ENCODE data around the gene ERFE.

ERFE gene

DNA sequence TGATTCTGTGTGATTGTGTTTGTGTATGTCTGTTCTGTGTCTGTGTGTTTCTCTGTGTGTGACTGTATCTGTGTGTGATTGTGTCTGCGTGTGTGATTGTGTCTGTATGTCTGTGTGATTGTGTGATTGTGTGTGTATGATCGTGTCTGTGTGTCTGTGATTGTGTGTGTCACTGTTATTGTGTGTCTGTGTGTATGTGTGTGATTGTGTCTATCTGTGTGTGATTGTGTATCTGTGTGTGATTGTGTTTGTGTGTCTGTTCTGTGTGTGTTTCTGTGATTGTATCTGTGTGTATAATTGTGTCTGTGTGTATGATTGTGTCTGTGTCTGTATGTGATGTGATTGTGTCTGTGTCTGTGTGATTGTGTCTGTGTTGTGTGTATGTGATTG lies 32.0 kb upstream of the ERFE start:
- no peak for DNase-seq

DNA sequence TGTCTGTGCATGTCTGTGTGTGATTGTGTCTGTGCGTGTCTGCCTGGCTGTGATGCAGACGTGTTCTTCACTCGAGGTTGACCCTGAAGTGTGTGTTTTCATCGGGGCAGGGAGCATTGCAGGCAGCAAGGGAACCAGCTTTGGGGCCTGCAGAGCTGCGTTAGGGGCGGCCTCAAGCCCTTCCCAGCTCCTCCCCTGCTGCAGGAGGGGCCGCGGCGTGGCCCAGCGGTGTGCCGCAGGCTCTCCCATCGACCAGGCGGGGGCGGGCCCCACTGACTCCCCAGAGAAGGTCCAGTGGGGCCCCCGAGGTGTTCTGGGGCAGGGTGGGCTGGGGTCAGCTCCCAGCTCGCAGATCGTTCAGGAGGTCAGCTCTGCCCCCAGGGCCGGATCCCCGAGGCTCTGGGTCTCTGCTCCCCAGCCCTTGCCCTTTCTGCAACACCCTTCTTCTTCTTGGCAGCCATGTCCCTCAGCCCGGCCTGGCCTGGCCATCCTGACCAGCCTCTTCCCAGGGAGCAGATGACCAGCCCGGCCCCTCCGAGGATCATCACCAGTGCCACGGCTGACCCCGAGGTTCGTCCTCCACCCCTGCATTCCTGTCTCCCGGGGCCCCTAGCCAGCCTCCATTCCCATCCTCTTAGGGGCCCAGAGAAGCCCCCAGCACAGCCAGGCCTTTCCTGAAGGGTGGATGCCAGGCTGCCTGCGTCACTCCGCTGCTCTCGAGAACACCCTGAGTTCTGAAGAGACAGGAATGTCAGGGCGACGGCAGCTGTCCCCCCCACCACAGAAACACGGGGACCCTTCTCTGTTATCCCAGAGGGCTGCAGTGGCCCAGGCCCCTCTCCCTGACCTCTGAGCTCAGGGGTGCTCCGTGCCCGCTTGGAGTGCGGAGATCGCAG lies 31.4 kb upstream of the ERFE start:
- DNase-seq = no peak

DNA sequence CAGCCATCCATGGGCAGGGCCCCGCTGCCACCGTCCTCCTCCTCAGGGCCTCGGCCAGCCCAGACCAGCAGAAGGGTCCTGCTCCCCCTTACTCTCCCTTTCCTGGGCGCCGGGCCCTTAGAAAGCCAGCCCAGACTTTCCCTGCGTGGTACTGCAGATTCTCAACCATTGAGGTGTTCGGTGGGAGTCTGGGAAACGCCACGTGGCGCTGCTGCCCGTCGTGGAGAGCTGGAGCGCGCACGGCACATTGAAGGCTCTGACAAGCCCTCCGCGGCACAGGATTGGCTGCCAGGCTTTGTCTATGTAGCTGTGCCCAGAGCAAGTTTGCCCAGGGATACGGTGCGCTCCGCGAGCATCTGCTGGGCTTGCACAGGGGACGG lies 30.7 kb upstream of the ERFE start:
- no peak for DNase-seq

DNA sequence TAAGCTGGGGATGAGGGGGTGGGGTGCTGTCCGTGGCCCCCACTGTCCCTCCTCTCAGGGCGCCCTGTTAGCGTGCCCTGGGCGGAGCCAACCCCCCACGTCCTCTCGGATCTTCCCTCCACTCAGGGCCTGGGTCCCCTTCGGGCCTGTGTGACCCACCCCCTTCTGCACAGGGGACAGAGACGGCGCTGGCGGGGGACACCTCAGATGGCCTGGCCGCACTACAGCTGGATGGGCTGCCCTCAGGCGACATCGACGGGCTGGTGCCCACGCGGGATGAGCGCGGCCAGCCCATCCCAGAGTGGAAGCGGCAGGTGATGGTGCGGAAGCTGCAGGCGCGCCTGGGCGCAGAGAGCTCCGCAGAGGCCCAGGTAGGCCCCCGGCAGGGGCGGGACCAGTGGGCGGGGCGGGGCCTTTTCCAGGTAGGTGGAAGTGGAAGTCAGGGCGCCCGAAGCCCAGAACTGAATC lies 30.2 kb upstream of the ERFE start:
- DNase-seq = no peak

DNA sequence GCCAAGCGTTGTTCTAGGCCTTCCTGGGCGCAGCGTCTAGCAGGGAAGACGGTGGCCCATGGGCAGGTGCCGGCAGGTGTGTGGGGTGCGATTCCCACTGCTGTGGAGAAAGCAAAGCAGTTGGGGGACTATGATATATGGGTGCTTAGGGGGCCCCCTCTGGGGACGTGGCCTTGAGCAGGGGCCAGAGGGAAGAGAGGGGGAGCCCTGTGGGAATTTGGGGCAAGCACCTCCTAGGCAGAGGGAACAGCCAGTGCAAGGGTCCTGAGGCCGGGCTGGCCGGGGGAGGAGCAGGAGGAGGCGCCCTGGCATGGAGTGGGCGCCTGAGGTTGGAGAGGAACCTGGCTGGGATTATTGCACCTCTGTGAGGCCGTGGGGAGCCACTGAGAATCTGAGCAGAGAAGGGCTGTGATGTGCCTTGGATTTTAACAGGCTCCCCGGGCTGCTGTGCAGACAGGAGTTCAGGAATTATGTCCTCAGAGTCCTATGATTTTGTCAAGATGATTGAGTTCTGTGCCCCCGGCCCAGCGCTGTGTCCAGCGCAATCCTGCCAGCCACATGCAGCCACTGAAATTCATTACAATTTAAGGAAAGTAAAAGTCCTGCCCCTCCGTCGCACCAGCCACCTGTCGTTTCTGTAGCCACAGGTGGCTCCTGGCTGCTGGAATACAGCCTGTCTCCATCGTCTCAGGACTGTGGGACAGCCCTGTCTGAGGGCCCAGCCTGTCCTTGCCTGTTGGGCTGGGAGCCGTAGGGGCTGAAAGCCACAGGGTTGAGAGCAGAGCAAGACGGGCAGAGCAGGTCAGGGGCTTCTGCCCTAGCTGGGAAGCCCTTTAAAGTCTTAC lies 29.4 kb upstream of the ERFE start:
- no peak for DNase-seq

DNA sequence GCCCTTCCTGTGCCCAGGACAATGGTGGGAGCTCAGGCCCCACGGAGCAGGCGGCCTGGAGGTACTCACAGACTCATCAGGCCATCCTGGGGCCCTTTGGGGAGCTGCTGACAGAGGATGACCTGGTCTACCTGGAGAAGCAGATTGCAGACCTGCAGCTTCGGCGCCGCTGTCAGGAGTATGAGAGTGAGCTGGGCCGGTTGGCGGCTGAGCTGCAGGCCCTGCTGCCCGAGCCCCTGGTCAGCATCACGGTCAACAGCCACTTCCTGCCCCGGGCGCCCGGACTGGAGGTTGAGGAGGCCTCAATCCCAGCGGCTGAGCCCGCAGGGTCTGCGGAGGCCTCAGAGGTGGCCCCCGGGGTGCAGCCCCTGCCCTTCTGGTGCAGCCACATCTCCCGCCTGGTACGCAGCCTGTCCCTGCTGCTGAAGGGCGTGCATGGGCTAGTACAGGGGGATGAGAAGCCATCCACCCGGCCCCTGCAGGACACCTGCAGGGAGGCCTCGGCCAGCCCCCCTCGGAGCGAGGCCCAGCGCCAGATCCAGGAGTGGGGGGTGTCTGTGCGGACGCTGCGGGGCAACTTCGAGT lies 28.6 kb upstream of the ERFE start:
- no peak for DNase-seq

DNA sequence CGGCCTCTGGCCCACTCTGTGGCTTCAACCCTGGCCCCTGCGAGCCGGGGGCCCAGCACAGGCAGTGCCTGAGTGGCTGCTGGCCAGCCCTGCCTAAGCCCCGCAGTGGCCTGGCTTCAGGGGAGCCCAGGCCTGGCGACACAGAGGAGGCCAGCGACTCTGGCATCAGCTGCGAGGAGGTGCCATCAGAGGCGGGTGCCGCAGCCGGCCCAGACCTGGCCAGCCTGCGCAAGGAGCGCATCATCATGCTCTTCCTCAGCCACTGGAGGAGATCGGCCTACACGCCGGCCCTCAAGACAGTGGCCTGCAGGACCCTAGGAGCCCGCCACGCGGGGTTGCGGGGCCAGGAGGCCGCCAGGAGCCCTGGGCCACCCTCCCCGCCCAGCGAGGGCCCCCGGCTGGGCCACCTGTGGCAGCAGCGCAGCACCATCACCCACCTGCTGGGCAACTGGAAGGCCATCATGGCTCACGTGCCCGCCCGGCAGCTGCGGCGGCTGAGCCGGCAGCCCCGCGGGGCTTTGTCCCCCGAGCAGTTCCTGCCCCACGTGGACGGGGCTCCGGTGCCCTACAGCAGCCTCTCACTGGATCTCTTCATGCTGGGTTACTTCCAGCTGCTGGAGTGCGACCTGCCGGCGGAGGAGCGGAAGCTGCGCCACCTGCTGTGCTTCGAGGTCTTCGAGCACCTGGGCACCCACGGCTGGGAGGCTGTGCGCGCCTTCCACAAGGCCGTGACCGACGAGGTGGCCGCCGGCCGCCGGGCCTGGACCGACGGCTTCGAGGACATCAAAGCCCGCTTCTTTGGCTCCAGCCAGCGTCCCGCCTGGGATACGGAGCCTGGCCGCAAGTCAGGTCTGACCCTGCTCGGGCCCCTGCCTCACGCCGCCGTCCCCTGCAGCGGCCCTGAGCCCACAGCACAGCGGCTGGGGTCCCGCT lies 27.8 kb upstream of the ERFE start:
- no peak for DNase-seq

DNA sequence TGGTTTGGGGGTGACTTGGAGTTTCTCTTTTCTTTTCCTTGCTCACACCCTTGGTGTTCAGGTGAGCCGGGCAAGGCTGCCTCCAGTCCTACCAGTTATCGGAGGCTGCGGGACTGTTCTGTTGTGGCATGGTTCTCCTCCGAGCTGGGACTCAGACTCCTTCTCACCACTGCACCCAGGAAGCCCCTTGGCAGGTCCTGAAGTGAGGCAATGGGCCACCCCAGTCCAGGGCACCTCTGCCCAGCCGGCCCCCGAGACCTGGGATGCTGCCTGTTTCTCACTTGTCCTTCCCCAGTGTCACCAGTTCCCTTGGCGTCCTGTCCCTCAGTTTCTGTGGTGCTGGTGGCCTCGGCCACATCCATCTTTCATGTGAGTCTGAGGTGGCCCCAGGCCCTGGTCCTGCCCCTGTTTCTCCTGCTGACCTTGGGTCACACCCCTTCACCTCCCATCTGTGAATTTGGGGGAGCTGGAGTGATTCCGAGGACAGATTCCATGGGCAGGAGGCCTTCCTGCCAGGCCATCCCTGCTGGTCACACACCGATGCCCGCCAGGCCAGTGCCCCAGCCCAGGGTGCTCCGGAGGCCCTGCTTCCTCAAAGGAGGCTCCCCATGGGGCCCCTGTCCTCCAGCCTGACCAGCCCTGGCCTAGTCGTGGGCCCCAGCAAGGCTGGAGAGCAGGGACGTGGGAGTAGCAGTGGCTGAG lies 26.9 kb upstream of the ERFE start:
- DNase-seq = no peak

DNA sequence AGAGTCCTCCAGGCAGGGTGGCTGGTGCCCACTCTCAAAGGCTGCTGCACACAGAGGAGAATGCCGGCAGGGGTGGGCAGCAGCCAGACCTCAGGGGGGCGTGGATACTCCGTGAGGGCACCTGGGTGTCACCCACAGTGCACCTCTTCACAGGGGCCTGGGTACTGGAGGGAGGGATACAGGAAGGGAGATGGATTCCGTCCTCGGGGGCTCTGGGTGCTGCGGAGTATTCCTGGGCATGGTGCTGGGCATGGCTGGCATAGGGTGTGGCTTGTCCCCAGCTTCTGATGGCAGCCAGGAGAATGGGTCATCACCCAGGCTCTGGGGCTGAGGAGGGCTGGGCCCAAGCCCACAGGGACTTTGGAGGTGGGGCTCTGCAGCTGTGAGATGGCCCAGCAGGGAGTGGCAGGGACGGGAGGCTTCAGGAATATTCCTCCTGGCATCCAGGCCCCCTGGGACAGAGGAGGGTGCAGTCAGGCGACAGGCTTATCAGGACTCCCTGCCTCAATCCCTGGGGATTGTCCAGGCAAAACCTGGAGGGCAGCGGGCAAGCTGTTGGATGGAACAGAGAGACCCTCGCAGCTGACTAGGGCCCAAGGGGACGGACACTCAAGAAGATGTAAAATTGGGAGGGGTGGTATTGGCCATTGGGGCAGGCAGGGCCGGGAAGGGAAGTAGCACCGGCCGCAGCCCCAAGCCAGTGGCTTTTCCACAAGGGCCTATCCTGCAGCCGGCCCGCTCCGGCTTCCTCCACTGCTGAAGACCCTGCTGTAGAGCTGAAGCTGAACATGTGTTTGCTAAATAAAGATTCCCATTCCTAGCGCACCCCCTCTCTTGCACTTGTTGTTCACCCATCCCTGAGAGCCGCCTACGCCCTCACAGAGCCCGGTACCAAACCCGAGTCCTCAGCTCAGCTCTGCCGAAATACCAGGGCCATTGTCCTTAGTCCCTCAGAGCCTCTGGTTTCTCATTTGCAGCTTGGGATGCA lies 26.0 kb upstream of the ERFE start:
- no peak for DNase-seq

DNA sequence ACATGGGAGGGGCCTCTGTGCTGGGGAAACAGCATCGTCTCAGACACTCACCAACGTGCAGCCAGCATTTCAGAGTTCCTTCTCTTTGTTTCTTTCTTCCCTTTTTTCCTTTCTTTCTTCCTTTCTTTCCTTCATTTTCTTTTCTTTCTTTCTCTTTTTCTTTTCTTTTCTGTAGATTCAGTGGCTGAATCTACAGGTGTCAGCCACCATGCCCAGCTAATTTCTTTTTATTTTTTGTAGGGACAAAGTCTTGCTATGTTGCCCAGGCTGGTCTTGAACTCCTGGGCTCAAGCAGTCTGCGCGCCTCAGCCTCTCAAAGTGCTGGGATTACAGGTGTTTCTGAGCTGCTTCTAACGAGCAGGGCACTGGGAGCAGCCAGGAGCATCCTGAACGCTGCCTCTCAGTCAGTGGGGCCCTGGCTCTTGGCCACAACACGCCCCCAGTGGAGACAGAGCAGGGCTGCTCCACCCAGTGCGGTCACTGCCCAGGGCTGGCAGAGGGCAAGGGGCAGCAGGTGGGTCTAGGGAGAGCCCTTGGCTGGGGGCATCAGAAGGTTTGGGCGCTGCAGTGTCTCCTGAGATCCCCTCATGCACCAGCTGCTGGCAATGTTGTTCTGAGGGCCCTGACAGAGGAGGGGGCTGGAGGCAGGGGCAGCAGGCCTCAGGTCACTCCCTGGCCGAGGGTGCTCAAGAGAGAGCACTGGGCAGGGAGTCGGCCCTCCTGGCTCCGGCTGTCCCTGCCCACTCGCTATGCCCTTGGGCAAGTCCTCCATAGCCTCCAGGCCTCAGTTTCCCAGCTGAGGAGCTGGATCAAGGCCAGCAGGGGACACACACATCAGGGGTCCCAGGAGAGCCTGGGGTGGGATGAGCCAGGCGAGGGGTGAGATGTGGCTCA lies 25.0 kb upstream of the ERFE start:
- DNase-seq = no peak

DNA sequence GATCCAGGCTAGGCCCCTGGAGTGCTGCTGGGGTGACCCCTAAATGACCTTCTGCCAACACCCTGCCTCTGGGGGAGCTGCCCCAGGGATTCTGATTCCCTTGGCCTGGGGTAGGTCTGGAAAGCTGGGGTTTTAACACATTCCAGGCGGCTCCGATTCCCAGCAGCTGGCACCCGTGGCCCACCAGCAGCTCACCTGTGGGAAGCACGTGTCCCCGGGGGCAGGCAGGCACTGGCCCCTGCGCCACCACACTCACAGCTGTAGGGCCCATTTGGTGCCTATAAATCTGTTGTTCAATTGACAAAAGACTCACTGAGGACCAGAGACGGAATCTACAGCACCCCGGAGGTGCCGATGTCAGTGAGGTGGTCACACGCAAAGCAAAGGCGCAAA lies 24.4 kb upstream of the ERFE start:
- no peak for DNase-seq

DNA sequence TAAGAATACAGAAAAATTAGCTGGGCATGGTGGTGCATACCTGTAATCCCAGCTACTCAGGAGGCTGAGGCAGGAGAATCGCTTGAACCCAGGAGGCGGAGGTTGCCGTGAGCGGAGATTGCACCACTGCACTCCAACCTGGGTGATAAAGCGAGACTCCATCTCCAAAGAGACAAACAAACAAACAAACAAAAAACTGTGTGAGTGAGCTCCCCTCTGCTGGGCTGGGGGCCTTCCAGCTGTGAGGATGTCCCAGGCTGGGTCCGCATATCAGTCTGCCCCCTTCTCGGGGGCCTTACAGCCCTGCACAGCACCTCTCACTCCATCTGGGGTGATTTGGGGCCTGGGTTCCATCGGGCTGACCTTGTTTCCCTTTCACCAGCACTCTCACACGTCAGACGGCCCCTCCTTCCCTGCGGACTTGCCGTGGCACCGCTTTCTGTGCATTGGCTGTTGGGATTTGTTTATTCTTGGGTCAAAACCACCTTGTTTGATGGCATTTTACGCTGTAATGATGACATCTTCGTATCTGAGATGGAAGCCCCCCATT lies 23.1 kb upstream of the ERFE start:
- no peak for DNase-seq

DNA sequence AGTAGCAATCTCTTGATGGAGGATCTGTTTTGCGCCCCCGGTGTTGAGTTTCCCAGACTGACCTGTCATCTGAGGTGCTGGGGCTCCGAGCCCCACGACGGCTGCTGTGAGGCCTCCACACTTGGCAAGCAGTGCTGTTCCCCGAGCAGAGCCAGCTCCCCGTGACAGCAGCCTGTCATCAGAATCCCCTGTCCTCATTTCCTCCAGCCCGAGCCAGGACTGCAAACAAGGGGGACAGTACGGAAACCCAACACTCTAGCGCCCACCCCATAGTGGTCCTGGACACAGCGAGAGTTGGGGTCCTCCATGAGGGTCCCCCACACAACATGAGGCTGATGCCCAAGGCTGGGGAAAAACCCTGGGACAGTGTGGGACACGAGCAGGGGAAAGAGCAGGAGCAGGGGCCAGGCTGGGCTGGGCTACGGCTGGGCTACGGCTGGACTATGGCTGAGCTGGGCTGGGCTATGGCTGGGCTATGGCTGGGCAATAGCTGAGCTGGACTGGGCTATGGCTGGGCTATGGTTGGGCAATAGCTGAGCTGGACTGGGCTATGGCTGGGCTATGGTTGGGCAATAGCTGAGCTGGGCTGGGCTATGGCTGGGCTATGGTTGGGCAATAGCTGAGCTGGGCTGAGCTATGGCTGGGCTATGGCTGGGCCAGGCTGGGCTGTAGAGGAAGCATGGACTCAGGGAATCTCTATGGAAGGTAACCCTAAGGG lies 21.8 kb upstream of the ERFE start:
- peak; percentile 69 for DNase-seq

DNA sequence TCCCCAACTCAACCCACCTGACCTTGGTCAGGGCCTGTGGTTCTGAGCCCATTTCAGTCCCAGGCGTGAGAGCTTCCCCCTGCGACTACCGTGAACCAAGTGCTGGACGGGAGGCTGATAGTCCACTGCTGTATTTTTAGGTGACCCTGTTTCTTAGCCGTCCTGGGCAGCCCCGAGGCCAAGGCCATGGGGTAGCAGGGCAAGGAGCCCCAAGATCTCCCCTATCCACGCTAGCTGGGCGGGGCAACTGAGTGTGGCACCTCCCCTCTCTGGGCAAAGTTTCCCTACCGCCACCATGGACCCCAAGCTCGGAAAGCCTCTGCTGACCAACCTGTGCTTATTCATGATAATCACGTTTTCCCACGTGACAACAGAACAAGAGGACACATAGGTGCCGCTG lies 20.9 kb upstream of the ERFE start:
- no peak for DNase-seq

DNA sequence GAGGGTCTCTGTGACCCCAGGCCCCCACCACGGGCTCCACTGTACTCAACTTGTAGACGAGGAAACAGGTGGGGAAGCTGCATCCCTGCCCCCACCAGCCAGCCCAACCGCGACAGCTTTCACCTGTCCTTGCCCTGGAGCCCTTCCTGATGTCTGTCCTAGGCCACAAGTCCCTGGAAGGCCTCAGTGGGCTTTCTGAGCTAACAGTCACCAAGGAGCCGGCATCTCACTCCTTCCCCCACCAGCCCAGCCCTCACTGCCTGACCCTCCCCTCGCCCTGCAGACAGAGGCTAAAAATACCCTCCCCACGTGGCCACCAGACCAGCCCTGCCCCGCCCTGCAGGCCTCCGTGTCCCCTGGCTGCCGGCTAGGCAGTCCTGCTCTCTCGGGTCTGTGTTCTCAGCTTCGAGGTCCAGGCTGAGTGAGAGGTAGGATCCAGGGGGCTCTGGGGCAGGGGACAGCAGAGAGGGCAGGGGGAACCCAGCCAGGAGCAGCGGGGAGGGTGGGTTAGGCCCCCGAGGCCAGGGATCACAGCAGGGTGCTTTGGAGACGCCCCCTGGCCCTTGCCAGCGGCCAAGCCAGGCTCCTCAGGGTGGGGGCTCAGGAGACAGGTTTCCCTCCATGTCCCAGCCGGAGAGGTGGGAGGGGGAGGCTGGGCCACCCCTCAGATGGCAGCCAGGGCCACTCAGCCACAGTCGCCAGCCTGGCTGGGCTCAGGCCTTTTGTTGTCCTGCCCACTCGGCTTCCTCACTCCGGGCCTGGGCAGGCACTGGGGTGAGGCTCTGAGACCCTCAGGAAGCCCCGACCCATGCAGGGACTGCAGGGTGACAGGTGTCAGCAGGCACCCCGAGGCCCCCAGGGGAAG lies 20.2 kb upstream of the ERFE start, which contains the start of gene KLHL30:
KLHL30 (plus strand) TSS at position 338 of the 865 bp plus-strand sequence. CDS start 2,087 bp downstream, outside the sequence.
- no peak for DNase-seq

DNA sequence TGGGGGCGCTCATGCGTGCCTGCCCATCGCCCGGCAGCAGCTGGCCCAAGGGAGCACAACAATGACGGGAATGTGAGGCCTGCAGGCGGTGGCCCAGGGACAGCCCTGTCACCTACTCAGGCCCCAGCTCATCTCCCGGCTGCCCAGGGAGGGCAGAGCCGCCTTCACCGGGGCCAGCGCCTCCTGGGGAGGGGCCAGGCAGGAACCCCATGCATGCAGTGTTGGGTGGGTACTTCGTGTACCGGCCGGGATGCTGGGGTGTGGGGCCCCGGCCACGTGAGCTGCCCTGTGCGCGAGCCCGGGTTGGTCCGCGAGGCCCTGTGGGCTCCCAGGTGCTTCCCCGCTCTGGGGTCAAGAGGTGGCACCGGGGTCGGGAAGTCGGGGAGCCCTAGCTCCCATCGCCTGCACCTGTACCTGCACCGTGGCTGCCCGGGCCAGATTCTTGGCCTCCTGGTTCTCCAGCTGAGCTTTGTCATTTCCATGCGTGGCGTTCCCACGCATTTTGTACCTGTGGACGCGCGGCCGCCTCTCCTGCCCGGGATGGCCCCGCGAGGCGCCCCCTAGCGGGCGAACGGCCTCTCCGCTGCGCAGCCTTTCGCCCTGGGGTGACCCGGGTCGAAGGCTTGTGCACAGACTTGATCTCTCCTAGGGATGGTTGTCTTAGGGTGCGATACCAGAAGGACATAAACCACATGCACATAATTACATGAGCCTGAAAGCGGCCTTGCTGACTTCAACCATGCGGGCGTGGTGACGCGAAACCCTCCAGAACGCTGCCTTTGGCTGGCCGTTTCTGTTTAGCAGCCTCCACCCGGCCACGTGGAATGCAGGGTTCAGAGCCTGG lies 19.4 kb upstream of the ERFE start:
- DNase-seq = no peak

Data from CD4-positive, alpha-beta T cell treated with Interferon gamma for 1 hour (primary cell).